Measurements from ENCODE around the gene RUFY3. TPM values are rescaled to one million over a fixed set of nuclear protein-coding genes. Genes with fewer than 3 reads are reported as not detected.

RUFY3 gene
- total RNA-seq, 1 experiment from 2014 or later: 48.0 TPM

- Histone ChIP-seq H3T11ph (ENCODE audit: low read length) (no peak overlapping the region), H4K8ac (replicated peaks; ENCODE audit: insufficient read length, low read depth, low read length) (no peak overlapping the region), H3K79me2 (ENCODE audit: insufficient read depth, low read length) (no peaks in the 10 kb centered on the region), H2BK12ac (ENCODE audit: insufficient read length, low read depth, low read length) (no peak overlapping the region), H2BK120ac (ENCODE audit: low read depth, low read length, poor library complexity, severe bottlenecking) (no peak overlapping the region), H3K9me3 (ENCODE audit: control insufficient read depth, low read depth, low read length) (no peaks in the 10 kb centered on the region), H2AFZ (ENCODE audit: low read length) (no peak overlapping the region), H3K27me3 (ENCODE audit: insufficient read depth, low read length) (no peaks in the 10 kb centered on the region), H2BK5ac (ENCODE audit: insufficient read length, low read length) (no peak overlapping the region), H3K18ac (ENCODE audit: insufficient read length, low read depth, low read length) (no peak overlapping the region), H3K4me1 (ENCODE audit: insufficient read depth, low read length) (no peaks in the 10 kb centered on the region), H4K5ac (ENCODE audit: insufficient read length, low read depth, low read length) (no peak overlapping the region), H3K23ac (ENCODE audit: insufficient read length, low read depth, low read length) (no peak overlapping the region), H3K56ac (ENCODE audit: insufficient read length, low read depth, low read length) (no peak overlapping the region), H4K20me1 (ENCODE audit: control insufficient read depth, insufficient read depth, insufficient read length) (no peaks in the 10 kb centered on the region), H3K27ac (ENCODE audit: insufficient read length, low read depth, low read length) (no peak overlapping the region), H3K9ac (ENCODE audit: extremely low read depth, insufficient read length, low read length) (no peak overlapping the region), H3K23me2 (ENCODE audit: insufficient read length, low read depth, low read length, poor library complexity, severe bottlenecking) (no peaks in the 10 kb centered on the region), H4K91ac (ENCODE audit: insufficient read length, low read depth, low read length) (no peak overlapping the region), H3K14ac (ENCODE audit: insufficient read depth, low read length) (no peak overlapping the region), H3K79me1 (ENCODE audit: insufficient read depth, low read depth, low read length, poor library complexity, severe bottlenecking) (no peaks in the 10 kb centered on the region), H3K4me2 (ENCODE audit: insufficient read depth, insufficient read length, low read length) (no peak overlapping the region), H2BK15ac (ENCODE audit: low read depth, low read length) (no peak overlapping the region), H3K4ac (ENCODE audit: low read depth, low read length) (no peak overlapping the region), H2AK5ac (ENCODE audit: insufficient read length, low read length) (no peak overlapping the region), H2BK20ac (ENCODE audit: low read depth, low read length, poor library complexity, severe bottlenecking) (no peak overlapping the region)
- no peaks in the 10 kb centered on the region for H3K36me3 Mint-ChIP-seq (ENCODE audit: insufficient read depth in 1 of 3, low read depth in 3 of 3)
- no peak overlapping the region for H3K4me3 Mint-ChIP-seq
- H3K9me3 Mint-ChIP-seq: no peaks in the 10 kb centered on the region
- no peak overlapping the region; a peak in 1 of 7 replicates for H3K27ac Mint-ChIP-seq
- no peaks in the 10 kb centered on the region for H3K27me3 Mint-ChIP-seq (ENCODE audit: low read depth)
- WGBS (ENCODE audit: extremely low coverage, insufficient read length, low lambda C conversion rate): no CpG with 5 or more reads among the region's 1 CpG
- DNase-seq: no peak
- TF ChIP-seq CTCF (conservative IDR thresholded peaks at IDR 0.05): no peak
- H3K4me1 Mint-ChIP-seq: peaks cover 0 to 5% of the 10 kb centered on the region in 2 experiments; a peak in 2 of 4 replicates
Observed at GRCh38 chr4:70752236-70752635, 30.5 kb downstream of the RUFY3 start.

Data from H9 (cell line).